Loucy (cell line): ENCODE data around the gene ZNF236.
"Not testable (repeated sequence)": the region's sequence is repeated elsewhere in the genome, so short reads cannot be mapped to it uniquely, and the experiment has no call there.

ENCODE experiments used
- H2AFZ ChIP-seq: fragments of 200-600 bp; sonication (generic); 2 replicates; pipeline ENCODE4 v1.6.0; 2016; ENCODE audit warnings: antibody characterized with exemption, mild to moderate bottlenecking, low read length, moderate library complexity
- H3F3A ChIP-seq: fragments of 200-600 bp; 2 replicates; pipeline ENCODE4 v1.6.0; 2016; ENCODE audit warnings: antibody characterized with exemption, low read depth, mild to moderate bottlenecking
- H3K27me3 ChIP-seq: fragments of 200-600 bp; sonication (generic); 2 replicates; pipeline ENCODE4 v1.6.1; 2014; ENCODE audit warnings: low read length, mild to moderate bottlenecking; ENCODE audit not compliant: insufficient read depth, poor library complexity, severe bottlenecking
- H3K36me3 ChIP-seq: fragments of 200-600 bp; sonication (generic); 2 replicates; pipeline ENCODE4 v1.6.1; 2016; ENCODE audit warnings: low read length; ENCODE audit not compliant: insufficient read depth
- H3K4me1 ChIP-seq: fragments of 200-600 bp; sonication (generic); 2 replicates; pipeline ENCODE4 v1.5.1; 2014; ENCODE audit warnings: low read length, mild to moderate bottlenecking; ENCODE audit not compliant: insufficient read depth, poor library complexity, severe bottlenecking
- H3K4me2 ChIP-seq: fragments of 200-600 bp; sonication (generic); 2 replicates; pipeline ENCODE4 v1.6.0; 2014; ENCODE audit warnings: antibody characterized with exemption, low read length, low read depth, mild to moderate bottlenecking; ENCODE audit not compliant: poor library complexity, severe bottlenecking
- H3K4me3 ChIP-seq: fragments of 200-600 bp; sonication (generic); 2 replicates; pipeline ENCODE4 v1.5.1; 2014; ENCODE audit warnings: low read length, mild to moderate bottlenecking, mixed read lengths; ENCODE audit not compliant: poor library complexity, severe bottlenecking
- H3K79me2 ChIP-seq: fragments of 200-600 bp; sonication (generic); 2 replicates; pipeline ENCODE4 v1.6.1; 2014; ENCODE audit warnings: low read length; ENCODE audit not compliant: insufficient read depth
- H3K9ac ChIP-seq: fragments of 200-600 bp; sonication (generic); 2 replicates; pipeline ENCODE4 v1.6.0; 2014; ENCODE audit warnings: mild to moderate bottlenecking, low read depth, low read length, moderate library complexity; ENCODE audit not compliant: poor library complexity, severe bottlenecking
- H3K9me2 ChIP-seq: fragments of 200-600 bp; sonication (generic); replicated peaks from 2 replicates; pipeline ENCODE4 v1.6.1; 2016; ENCODE audit warnings: low read depth, low read length, mixed read lengths
- H3K9me3 ChIP-seq: fragments of 200-600 bp; sonication (generic); 2 replicates; pipeline ENCODE4 v1.6.1; 2014; ENCODE audit warnings: mild to moderate bottlenecking, antibody characterized with exemption, low read length, low read depth; ENCODE audit not compliant: insufficient read depth
- H4K20me1 ChIP-seq: fragments of 200-600 bp; sonication (generic); 2 replicates; pipeline ENCODE4 v1.6.0; 2014; ENCODE audit warnings: antibody characterized with exemption, low read length, mild to moderate bottlenecking; ENCODE audit not compliant: insufficient read depth, poor library complexity, severe bottlenecking
- EZH2phosphoT487 ChIP-seq: fragments of 200-600 bp; IDR thresholded peaks from 2 replicates; pipeline ENCODE4 v1.6.1; 2018; ENCODE audit warnings: antibody characterized with exemption, mild to moderate bottlenecking, moderate library complexity, borderline replicate concordance
- TF ChIP-seq, protein P1 (sequence below): fragments of 200-600 bp; sonication (generic); conservative IDR thresholded peaks from 2 replicates; pipeline ENCODE4 v1.5.1; 2014; ENCODE audit warnings: mild to moderate bottlenecking, antibody characterized with exemption, low read length

The ZNF236 gene

DNA sequence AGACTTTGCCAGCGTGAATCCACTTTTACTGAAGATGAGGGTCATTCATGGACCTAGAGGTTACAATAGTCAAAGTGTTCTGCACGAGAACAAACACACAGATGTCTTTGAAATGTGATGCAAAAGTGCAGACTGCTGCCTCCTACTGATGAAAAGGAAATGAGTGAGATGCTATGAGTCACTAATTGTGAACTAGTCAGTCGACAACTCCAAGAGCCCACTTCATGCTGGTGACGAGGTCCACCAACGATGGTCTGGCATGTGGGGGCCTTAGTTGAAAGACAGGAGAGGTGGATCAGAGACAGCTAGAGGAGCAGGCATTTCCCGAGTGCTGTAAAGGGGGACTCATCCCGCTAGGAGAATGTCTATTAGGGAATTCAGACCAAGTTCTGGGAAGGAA lies 17.1 kb upstream of the ZNF236 start:
- H3K4me3 ChIP-seq, result no peak overlapping the region
- no peaks in the 10 kb centered on the region for H3K4me1 ChIP-seq
- no peak overlapping the region for H3K9ac ChIP-seq
- TF ChIP-seq, protein P1, sequence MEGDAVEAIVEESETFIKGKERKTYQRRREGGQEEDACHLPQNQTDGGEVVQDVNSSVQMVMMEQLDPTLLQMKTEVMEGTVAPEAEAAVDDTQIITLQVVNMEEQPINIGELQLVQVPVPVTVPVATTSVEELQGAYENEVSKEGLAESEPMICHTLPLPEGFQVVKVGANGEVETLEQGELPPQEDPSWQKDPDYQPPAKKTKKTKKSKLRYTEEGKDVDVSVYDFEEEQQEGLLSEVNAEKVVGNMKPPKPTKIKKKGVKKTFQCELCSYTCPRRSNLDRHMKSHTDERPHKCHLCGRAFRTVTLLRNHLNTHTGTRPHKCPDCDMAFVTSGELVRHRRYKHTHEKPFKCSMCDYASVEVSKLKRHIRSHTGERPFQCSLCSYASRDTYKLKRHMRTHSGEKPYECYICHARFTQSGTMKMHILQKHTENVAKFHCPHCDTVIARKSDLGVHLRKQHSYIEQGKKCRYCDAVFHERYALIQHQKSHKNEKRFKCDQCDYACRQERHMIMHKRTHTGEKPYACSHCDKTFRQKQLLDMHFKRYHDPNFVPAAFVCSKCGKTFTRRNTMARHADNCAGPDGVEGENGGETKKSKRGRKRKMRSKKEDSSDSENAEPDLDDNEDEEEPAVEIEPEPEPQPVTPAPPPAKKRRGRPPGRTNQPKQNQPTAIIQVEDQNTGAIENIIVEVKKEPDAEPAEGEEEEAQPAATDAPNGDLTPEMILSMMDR, result peak; percentile 42
- TF ChIP-seq EZH2phosphoT487, result no peak
- H3F3A ChIP-seq, result no peaks in the 10 kb centered on the region
- no peak overlapping the region for H3K4me2 ChIP-seq
- H4K20me1 ChIP-seq, result no peaks in the 10 kb centered on the region
- no peaks in the 10 kb centered on the region for H3K9me3 ChIP-seq
- H3K79me2 ChIP-seq, result no peaks in the 10 kb centered on the region
- H3K27me3 ChIP-seq, result no peaks in the 10 kb centered on the region
- no peaks in the 10 kb centered on the region for H3K9me2 ChIP-seq
- H3K36me3 ChIP-seq, result no peaks in the 10 kb centered on the region
- no peak overlapping the region for H2AFZ ChIP-seq

DNA sequence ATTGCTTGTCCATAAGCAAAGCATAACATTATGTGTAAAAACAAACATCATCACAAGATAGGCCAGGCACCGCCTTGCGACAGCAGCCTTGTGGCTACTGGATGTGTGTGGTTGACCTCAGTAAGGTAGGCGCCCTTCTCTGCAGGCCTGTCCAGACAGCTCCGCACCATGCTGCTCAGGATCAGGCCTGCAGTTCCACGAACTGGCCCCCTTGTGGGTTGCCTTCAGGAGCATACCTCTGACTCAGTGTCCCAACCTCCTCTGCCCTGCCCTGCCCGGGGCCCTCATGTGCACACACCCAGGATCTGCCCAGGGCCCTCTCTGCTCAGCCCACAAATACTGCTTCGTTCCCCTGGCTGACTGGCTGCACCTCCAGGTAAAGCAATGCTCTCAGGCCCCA lies 16.1 kb upstream of the ZNF236 start:
- Histone ChIP-seq H3K9me3 (no peaks in the 10 kb centered on the region), H3K79me2 (no peaks in the 10 kb centered on the region), H3K4me3 (no peak overlapping the region), H3K9me2 (no peaks in the 10 kb centered on the region), H3F3A (no peaks in the 10 kb centered on the region), H3K27me3 (no peaks in the 10 kb centered on the region), H4K20me1 (no peaks in the 10 kb centered on the region), H3K4me1 (no peaks in the 10 kb centered on the region), H3K36me3 (no peaks in the 10 kb centered on the region), H3K4me2 (no peak overlapping the region), H2AFZ (no peak overlapping the region), H3K9ac (no peak overlapping the region)
- TF ChIP-seq, protein P1, result no peak
- no peak for TF ChIP-seq EZH2phosphoT487

GRCh38 chr18:76808561-76808960 lies 13.8 kb upstream of the ZNF236 start:
- Histone ChIP-seq H3F3A (no peaks in the 10 kb centered on the region), H3K4me2 (no peak overlapping the region), H4K20me1 (no peaks in the 10 kb centered on the region), H3K4me3 (no peak overlapping the region), H3K79me2 (no peaks in the 10 kb centered on the region), H3K9me2 (no peaks in the 10 kb centered on the region), H3K27me3 (no peaks in the 10 kb centered on the region), H3K36me3 (no peaks in the 10 kb centered on the region), H2AFZ (no peak overlapping the region), H3K9me3 (no peaks in the 10 kb centered on the region), H3K4me1 (no peaks in the 10 kb centered on the region), H3K9ac (no peak overlapping the region)
- TF ChIP-seq, protein P1, result no peak
- TF ChIP-seq EZH2phosphoT487, result no peak

GRCh38 chr18:76811530-76811929 lies 10.8 kb upstream of the ZNF236 start:
- H4K20me1 ChIP-seq, H3K4me1 ChIP-seq, H3K4me2 ChIP-seq, H3K36me3 ChIP-seq, H3K9ac ChIP-seq, H3K4me3 ChIP-seq, H2AFZ ChIP-seq, H3K9me3 ChIP-seq, H3K27me3 ChIP-seq, H3F3A ChIP-seq, H3K9me2 ChIP-seq, H3K79me2 ChIP-seq: not testable (repeated sequence)
